Pancreas (tissue), 10 donors: ENCODE measurements around the gene SLC12A8. TPM values are rescaled to one million over a fixed set of nuclear protein-coding genes. Genes with fewer than 3 reads are reported as not detected.

ENCODE experiments used
- ATAC-seq, 4 donors: fragments of 200-7000 bp; cut with Tn5 transposase; one replicate each; pipeline versions ENCODE4 v1.8.0 to v1.9.1; 2020; ENCODE audit warnings: mild to moderate bottlenecking in 4 of 4, moderate library complexity in 4 of 4
- DNase-seq, 6 donors: peaks; one replicate each; pipeline ENCODE4 v3.0.0-alpha.2; 2020
- FAIRE-seq: peaks from 2 replicates; lab custom pipeline; 2012; peaks lifted over from hg19 to GRCh38; lab: Jason Lieb, UNC
- H3K27ac ChIP-seq, 4 donors: fragments of 200-600 bp; sonication (generic); 1 replicate in 3 of 4; 2 replicates in 1 of 4; pipeline versions ENCODE4 v1.5.0 to v1.8.0; 2020
- H3K27me3 ChIP-seq, 4 donors: fragments of 200-600 bp; one replicate each; pipeline ENCODE4 v1.8.0; 2021
- H3K36me3 ChIP-seq, 3 donors: fragments of 200-600 bp; sonication (generic) in 1 of 3; one replicate each; pipeline versions ENCODE4 v1.5.0 to v1.8.0; 2020 to 2021
- H3K4me1 ChIP-seq, 3 donors: fragments of 200-600 bp; one replicate each; pipeline ENCODE4 v1.8.0; 2021
- H3K4me3 ChIP-seq, 4 donors: fragments of 200-600 bp; sonication (generic) in 2 of 4; one replicate each; pipeline versions ENCODE4 v1.5.0 to v1.8.0; 2020 to 2021
- H3K9me3 ChIP-seq, 4 donors: fragments of 200-600 bp; one replicate each; pipeline ENCODE4 v1.8.0; 2021
- CTCF ChIP-seq, 4 donors: fragments of 200-600 bp; sonication (generic) in 3 of 4; IDR thresholded peaks; one replicate each; pipeline versions ENCODE4 v1.5.0 to v1.8.0; 2021; ENCODE audit warnings: antibody characterized with exemption in 4 of 4
- WGBS, 2 donors: extraction: QIAGEN DNeasy Blood & Tissue Kit; methylation state at CpG; one replicate each; pipeline ENCODE4 v1.1.7; 2013; 5-methylcytosine and 5-hydroxymethylcytosine counted together
- intact Hi-C, 3 donors: fragments of 100-400 bp; cut with DNase I; formaldehyde crosslinking; loops; one replicate each; pipeline versions ENCODE4 v1.11.1 to v1.14.2; 2022
- polyA plus RNA-seq, 2 donors: library from polyadenylated mRNA; stranded (reverse); fragments of 200-250 nt; gene quantifications; one replicate each; pipeline ENCODE4 v1.2.3, GENCODE V29; 2013
- total RNA-seq, 6 donors: library from RNA; stranded (reverse); fragmentation: NEBNext Ultra II Directional in 4 of 6; extraction: Animal tissue kit (Norgen Biotek cat#: 25700) in 4 of 6; gene quantifications; one replicate each; pipeline versions ENCODE4 v1.2.1 to v1.2.4, GENCODE V29; 2021 to 2023
- donor health status: healthy with polysubstance abuse.
- donor health status: DM: no; HTN: no; CAD: no; lungs with moderate emphysema.
- donor health status: DM: no; HTN: no; CAD: no.
- donor health status: control.
- donor health status: control.
- donor health status: Bipolar disorder and iron deficiency.
- donor health status: DM: yes; HTN: yes; CAD: no.
- donor health status: DM: no; HTN: no; CAD: no.
- donor health status: DM: no; HTN: no; CAD: no.
- donor health status: DM: yes; HTN: yes; CAD: no.

SLC12A8 gene
- total and polyA plus RNA-seq, 8 donors, result 6.6 to 16.2 (median 12.5) TPM

DNA sequence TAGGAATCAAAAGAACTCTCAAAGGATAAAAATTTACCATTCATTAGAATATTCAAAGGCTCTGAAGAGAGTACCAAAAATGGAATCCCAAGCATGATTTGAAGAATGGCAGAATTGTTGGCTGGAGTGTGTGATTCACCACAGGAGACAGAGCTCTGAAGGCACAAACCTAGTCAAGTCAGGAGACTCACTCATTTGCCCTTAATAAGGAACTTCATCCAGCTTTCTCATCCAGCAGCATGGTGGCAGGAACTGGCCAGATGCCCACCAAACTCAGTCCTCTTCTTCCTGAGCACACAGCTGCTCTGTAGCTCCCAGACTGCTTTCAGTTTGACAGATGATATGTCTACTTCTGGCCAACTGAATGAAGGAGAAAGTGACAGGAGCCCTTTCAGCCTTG is 140.2 kb downstream of the SLC12A8 start:
- intact Hi-C loops, result no loop called here
- TF ChIP-seq CTCF (IDR thresholded peaks at IDR 0.05), result no peak
- DNase-seq, result no peak
- H3K9me3 ChIP-seq, result no peaks in the 10 kb centered on the region
- ATAC-seq, result no peak
- no peaks in the 10 kb centered on the region for H3K36me3 ChIP-seq
- no peaks in the 10 kb centered on the region for H3K4me1 ChIP-seq
- H3K4me3 ChIP-seq, result no peak overlapping the region
- no peaks in the 10 kb centered on the region for H3K27me3 ChIP-seq
- H3K27ac ChIP-seq, result no peak overlapping the region
- FAIRE-seq, result no peak

GRCh38 chr3:125069968-125070745 is 142.4 kb downstream of the SLC12A8 start:
- intact Hi-C loops, result no loop called here
- no peak overlapping the region for H3K27ac ChIP-seq

DNA sequence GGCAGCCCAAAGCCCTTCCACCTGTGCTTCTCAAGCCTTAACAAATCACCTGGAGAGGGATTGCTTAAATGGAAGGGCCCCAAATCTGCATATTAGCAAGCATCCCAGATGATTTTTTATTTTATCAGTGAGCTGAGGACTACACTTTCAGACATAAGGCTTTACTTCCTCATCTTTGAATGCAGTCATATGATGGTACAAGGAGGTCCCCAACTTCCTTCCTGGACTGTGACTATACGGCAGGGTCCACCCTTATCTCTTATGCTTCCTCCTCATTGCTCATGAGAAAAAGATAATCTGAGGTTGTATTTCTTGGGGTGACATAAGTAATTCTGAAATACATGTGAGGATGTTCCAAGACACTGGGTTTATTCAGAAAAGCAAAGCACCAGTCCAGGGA is 143.1 kb downstream of the SLC12A8 start:
- Histone ChIP-seq H3K4me1 (no peaks in the 10 kb centered on the region), H3K9me3 (no peaks in the 10 kb centered on the region), H3K27ac (no peak overlapping the region), H3K36me3 (no peaks in the 10 kb centered on the region), H3K4me3 (no peak overlapping the region), H3K27me3 (no peaks in the 10 kb centered on the region)
- no peak for DNase-seq
- TF ChIP-seq CTCF (IDR thresholded peaks at IDR 0.05), result no peak
- intact Hi-C loops, result no loop called here
- FAIRE-seq, result no peak
- peak in 2 of 4 donors; percentile 18 to 50 for ATAC-seq
- WGBS, 2 donors, result 37 to 56% methylated on average over 1 of the region's 1 CpG

More at GRCh38 chr3:125069968-125070745, 142.4 kb downstream of the SLC12A8 start:
- Histone ChIP-seq H3K4me1 (no peaks in the 10 kb centered on the region), H3K27me3 (no peaks in the 10 kb centered on the region), H3K36me3 (no peaks in the 10 kb centered on the region), H3K4me3 (no peak overlapping the region), H3K9me3 (no peaks in the 10 kb centered on the region)
- FAIRE-seq, result no peak
- no peak for ATAC-seq
- 95 to 97% methylated on average over 7 of the region's 7 CpGs for WGBS, 2 donors
- no peak for TF ChIP-seq CTCF (IDR thresholded peaks at IDR 0.05)
- DNase-seq, result no peak

DNA sequence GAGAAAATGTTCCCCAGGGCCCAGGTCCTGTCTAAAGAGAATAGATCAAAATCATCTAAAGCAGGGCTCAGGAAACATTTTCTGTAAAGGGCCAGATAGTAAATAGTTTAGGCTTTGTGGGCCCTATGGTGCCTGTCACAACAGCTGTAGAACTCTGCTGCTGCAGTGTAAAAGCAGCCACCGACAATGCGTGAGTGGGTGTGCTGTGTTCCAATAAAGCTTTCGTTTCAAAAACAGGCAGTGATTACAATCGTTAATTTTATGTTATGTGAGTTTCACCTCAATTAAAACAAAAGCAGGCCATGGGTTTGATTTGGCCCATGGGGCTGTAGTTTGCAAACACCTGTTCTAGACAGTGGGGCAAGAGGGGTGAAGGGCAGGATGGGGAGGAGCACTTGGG is 144.3 kb downstream of the SLC12A8 start:
- no peak for TF ChIP-seq CTCF (IDR thresholded peaks at IDR 0.05)
- intact Hi-C loops, result no loop called here
- no peak for ATAC-seq
- Histone ChIP-seq H3K9me3 (no peaks in the 10 kb centered on the region), H3K4me1 (peaks cover 3 to 7% (median 4%) of the 10 kb centered on the region in 3 donors), H3K27ac (no peak overlapping the region), H3K4me3 (no peak overlapping the region), H3K27me3 (no peaks in the 10 kb centered on the region), H3K36me3 (no peaks in the 10 kb centered on the region)
- DNase-seq, result no peak
- 72 to 77% methylated on average over 4 of the region's 4 CpGs for WGBS, 2 donors
- FAIRE-seq, result no peak

DNA sequence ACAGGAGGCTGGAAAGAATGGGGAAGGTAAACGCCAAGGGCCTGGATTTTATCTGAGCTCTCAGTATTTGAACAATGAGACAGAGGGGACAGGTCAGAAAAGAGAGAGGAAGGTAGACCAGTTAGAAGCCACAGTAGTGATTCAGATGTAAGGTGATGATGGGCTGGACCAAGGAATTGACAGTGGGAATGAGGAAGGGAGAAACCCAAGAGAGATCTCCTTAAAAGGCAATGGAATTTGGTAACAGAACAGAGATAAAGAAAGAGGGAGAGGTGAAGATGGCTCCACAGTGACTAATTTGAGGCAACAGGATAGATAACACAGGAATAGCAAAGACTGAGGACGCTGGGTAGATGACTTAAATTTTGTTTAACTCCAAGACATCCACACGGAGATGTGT is 145.3 kb downstream of the SLC12A8 start:
- no peaks in the 10 kb centered on the region for H3K9me3 ChIP-seq
- intact Hi-C loops, result no loop called here
- ATAC-seq (no peak), DNase-seq (no peak), FAIRE-seq (no peak)
- TF ChIP-seq CTCF (IDR thresholded peaks at IDR 0.05), result no peak
- H3K4me3 ChIP-seq, result no peak overlapping the region
- 53 to 63% methylated on average over 3 of the region's 3 CpGs for WGBS, 2 donors
- peaks cover 3 to 11% (median 8%) of the 10 kb centered on the region in 3 donors for H3K4me1 ChIP-seq
- H3K27ac ChIP-seq, result no peak overlapping the region
- no peaks in the 10 kb centered on the region for H3K27me3 ChIP-seq
- no peaks in the 10 kb centered on the region for H3K36me3 ChIP-seq
